CD1c-positive myeloid dendritic cell (primary cell): ENCODE results near the gene OR51E1.

ENCODE experiments used
- DNase-seq: peaks from one replicate; pipeline ENCODE4 v3.0.0-alpha.2; 2016; ENCODE audit errors: extremely low spot score

The OR51E1 gene

DNA sequence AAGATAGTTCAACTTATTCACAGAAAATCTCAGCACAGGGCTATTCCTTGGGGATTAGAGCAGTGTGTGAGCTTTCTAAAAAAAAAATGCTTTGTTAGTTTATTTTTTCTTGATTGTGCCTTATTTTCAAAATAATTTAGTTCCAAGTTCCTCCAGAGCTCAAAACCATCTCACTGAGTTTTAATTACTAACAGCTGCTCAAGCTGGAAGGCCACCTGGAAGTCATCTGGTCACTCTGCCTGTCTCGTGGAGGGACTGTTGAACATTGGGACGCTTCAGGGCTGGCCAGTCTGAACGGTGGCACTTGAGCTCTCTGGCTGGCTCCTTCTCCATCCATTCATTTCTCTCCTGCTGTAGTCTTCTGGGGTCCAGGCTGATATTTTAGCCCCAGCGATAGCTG is 4.0 kb downstream of the OR51E1 start:
- no peak for DNase-seq

DNA sequence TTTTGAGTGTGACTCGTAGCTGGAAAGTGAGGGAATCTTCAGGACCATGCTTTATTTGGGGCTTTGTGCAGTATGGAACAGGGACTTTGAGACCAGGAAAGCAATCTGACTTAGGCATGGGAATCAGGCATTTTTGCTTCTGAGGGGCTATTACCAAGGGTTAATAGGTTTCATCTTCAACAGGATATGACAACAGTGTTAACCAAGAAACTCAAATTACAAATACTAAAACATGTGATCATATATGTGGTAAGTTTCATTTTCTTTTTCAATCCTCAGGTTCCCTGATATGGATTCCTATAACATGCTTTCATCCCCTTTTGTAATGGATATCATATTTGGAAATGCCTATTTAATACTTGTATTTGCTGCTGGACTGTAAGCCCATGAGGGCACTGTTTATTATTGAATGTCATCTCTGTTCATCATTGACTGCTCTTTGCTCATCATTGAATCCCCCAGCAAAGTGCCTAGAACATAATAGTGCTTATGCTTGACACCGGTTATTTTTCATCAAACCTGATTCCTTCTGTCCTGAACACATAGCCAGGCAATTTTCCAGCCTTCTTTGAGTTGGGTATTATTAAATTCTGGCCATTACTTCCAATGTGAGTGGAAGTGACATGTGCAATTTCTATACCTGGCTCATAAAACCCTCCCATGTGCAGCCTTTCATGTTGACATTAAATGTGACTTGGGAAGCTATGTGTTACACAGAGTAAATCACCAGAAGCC is 11.0 kb downstream of the OR51E1 start:
- DNase-seq = no peak

DNA sequence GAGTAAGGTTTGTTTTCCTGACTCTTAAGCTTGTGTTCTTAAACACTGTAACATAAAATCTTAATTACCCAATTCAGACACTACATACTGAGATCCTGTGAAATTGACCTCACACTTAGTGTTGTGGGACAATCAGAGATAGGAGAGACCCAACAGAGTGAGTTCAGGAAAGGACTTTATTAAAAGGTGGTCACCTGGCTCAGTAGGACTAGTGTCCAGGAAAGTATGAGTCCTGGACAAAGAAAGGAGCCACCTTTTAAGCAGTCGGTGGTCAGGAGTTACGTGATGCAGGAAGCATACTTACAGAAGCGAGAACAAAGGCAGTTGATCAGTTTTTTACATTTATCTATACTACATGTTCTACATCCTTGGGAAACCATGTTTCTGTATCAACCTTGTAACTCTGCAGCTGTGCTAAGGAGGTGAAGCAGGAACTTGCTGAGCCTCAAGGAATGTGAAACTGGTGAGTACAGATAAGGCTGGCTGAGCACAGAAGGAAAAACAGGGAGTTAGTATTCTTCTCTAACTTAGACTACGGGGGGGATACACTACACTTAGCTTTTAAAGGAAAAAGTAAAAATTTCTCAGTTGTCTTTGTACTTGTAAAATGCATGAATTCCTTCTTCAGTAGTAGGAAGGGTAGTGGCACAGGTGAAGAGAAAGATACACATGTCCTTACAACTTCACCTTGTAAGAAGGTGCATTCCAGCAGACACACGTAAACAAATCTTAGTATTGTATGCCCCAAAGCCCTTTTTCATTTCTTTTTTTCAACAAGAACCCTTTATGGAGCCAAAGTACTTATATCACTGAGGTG is 15.1 kb downstream of the OR51E1 start:
- no peak for DNase-seq

DNA sequence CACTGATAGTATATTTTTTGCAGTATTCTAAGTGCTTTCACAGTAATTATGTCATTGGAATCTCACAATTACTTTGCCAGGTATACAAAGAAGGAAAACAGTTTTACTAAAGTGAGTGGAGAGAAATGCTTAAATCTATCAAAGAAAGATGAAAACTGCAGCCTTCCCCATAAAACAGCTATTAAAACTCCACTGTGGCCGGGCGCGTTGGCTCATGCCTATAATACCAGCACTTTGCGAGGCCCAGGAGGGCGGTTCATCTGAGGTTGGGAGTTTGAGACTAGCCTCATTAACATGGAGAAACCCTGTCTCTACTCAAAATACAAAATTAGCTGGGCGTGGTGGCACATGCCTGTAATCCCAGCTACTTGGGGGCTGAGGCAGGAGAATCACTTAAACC is 19.1 kb downstream of the OR51E1 start:
- no peak for DNase-seq

DNA sequence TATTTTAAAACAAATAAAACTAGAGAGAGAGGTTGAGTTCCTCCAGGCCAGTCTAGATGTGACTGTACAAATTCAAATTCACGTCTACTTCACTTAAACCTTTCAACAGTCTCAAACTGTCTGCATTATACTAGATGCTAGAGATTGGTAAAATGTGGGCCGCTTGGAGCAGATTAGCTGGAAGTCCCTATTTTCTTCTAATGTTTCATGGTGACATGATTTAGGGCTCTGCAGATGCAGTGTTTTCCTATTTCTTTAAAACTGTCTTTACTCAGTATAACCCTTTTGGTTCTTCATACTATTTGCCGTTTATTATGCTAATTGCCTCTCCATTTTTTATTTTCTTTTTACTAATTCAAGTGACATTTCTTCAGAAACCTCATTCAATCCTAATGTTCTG is 20.4 kb downstream of the OR51E1 start:
- DNase-seq = no peak

DNA sequence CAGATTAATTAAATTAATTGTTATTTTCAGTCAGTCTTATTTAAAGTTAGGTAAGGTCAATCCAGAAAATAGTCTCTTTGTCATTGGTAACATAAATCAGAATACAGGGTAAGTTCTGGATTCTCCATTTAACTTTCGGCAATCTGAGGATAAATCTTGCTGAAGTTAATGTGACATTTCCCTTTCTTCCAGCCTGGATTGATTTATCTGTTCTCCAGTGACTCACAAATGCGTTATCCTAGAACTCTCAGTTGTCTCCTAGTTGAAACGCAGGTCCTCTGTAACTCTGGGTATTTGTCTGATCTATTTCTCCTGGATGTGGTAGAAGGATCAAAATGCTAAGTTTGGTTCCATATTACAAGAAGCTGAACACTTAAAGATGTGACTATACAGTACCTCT is 21.0 kb downstream of the OR51E1 start:
- no peak for DNase-seq

DNA sequence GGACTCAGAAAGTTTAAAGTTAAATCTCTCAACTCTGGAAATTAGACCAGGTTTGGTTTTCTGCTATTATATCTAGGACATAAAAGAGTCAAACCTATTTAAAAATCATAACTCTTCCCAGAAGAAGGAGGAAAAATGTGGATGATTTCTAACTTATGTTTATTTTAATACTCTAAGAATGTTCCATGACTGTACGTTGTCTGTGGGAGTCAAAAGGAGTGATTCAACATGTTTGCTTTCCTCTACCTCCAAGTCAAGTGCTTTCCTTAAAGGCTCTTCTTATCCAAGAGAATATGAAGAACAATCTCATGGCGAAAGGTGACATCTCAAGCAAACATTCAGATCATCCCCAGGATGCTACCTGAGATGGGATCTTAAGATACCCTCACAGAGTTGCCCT is 21.6 kb downstream of the OR51E1 start:
- no peak for DNase-seq

DNA sequence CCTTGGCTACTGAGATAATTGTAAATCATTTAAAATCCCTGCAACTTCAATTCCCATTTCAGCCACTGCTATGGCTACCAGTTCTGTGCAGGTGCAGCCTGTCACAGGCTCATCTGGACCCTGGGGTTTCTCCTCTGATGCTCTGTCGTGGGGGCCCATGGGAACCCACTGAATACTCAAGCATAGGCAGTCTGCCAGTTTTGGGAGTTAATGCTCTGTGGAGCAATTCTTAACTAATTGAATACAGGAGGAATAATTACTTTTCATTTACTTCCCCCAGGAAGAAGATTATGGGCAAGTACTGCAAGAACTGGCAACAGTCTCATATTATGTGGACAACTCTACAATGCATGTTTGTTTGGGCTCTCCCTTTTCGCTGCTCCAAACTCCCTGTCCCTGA is 28.0 kb downstream of the OR51E1 start:
- no peak for DNase-seq

DNA sequence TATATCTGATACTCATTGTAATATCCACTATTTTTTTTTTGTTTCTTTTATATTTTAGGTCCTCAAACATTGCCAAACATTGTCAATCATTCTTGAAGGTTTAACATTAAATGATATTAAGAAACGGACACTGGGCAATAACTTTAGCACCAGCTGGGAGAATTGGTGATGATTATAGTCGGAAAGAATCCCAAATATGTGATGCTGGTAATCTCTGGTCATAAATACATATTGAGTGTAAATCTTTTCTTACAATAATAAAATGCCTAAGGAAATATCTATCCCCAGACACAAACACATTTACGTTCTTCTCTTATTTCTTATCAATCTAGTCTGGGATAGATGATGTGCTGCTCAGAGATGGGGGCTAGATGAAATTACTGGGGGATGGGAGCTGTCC is 28.7 kb downstream of the OR51E1 start:
- DNase-seq = no peak

DNA sequence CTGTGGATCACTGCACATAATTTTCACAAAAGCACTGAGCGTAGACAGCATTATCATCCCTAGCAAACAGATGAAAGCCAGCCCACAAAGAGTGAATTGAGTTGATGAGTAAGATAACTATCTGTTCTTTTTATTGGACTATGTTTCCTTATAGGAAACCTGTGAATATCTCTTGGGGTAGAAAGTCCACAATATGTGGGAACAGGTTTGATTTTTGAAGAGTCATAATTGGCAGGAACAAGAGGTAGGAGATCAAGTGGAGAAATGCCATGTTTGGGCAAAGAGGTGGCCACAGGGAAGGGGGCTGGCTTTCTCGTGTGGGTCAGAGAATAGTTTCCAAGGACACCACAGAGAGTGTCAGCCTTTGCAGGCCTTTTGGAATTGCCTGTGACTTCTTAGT is 30.0 kb downstream of the OR51E1 start:
- no peak for DNase-seq

DNA sequence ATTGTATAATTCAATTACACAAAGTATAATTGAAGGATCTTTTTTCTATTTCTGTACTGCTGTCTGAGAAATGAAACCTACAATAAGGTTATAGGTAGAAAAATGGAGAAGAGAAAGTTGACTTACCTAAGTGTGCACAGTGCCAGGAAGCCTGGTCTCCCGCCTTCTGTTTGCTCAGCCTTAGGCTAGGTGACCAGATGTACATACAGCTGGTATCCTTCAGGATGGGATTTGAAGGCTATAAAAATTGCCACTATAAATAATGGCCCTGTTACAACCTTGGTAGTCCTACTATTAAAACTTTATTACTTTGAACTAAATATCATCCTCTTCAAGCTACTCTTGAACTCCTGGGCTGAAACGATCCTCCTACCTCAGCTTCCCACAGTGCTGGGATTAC is 34.2 kb downstream of the OR51E1 start:
- no peak for DNase-seq

DNA sequence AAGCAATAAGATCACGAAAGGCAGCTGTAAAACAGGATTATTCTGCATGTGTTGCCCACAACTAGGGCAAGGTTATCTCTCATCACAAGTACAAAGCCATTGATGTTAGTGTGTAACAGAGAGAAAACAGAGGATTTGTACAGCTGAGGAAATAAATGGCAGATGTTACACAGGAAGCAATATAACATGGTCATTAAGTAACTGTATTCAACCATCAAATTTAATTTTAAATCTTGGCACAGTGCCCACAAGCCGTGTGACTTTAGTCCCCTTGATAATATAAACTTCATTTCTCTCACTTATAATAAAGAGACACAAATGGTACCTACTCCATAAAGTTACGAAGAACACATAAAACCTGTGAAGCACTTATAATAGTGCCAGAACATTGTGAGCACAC is 36.6 kb downstream of the OR51E1 start:
- no peak for DNase-seq

DNA sequence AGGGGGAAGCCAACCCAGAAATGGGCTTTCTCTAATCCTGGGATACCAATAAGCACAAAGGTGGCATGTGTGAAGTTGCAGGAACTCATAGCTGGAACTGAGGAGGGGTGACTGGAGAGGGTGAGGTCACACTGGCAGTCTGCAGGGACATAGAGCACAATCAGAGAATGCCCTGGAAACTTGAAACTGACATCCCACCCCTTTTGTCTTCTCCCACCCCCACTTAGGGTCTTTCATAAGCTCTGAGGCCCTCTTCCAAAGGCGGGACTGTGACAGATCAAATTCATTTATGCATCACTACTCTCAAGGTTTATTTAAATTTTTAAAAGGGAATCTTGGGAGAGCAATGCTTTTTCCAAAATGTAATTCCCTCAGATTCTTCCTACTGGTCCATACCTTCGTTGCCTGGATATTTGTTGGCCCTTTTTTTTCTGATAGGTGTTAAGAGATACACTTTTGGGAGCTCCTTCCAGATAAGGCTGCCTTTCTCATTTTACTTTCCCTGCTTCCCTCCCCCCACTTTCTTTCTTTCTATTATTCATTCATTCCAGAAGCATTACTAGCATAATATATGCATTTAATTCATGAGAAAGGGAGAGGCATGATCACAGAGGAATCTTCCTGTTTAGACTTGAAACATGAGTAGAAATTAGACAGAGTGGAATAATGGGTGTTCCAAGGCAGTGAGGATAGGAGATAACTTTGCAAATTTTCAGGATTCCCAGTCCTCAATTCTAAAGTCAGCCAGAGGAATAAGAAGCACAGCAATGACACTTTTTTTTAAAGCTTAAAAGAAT is 39.0 kb downstream of the OR51E1 start:
- no peak for DNase-seq

DNA sequence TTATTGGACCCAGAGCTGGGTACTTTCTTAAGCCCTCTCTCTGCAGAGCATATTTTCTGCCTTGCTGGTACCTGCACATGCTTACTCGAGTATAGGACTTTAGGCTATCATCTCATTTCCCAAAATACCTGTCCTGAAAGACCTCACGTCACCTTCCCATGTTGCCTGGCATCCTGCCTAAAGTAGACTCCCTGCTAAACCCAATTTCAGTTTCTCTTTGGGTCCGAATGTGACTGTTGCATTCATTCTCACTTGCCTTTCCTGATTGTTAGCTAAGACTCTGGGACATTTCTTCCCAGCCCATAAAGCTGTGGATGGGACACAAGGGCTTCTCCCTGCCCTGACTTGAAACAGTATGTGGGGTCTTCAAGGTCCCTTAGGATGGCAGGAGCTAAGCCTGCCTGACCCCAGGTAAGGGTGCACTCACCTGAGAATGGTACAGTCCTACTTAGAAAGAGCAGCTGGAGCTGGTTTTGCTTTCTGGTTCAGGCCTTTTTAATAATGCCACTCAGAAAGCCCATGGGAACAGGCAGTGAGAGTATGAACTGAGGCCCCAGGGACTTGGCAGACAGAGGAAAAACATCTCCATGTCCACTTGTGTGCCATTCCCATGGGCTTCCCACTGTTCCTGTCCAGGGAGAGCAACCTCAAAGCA is 41.0 kb downstream of the OR51E1 start:
- no peak for DNase-seq

DNA sequence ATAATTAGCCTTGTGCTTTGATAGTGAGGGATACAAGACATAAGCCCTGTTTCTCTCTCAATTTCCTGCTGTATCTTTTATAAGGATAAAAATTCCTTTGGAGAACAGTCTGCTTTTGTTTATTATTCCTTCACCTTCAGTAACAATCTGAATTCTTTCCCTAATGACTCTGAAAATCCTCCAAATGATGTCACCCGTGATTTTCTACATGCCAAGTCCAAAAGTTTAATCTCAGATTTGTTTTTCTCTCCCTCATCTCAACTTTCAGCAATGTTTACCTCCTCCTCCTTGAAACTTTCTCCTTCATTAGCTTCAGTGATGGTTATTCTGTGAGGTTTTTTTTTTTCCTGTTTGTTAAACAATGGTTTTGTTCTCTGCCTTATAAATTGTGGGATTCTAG is 51.7 kb downstream of the OR51E1 start:
- DNase-seq = no peak

DNA sequence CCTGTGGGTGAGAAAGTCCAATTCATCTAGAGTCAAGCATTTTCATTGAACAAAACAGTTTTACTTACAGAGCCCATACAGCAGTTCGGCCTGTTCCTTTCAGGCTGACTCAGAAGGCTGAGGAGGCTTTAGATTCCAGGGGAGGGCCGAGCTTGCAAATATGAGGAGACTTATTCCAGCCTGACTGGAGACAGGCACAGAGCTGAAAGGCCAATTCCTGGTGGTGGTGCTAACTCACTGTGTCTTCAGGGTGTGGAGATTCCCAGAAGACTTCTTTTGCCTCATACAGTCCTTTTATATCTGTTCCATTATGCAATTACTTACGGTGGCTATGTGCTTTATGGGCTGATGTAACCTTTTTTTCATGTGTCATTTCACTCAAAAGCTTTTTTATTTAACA is 53.8 kb downstream of the OR51E1 start, which contains the start of gene OR51E2:
TSS of gene OR51E2 (minus strand) at position 269 of the 400 bp plus-strand sequence. CDS start 15,142 bp downstream, outside the sequence.
- no peak for DNase-seq

DNA sequence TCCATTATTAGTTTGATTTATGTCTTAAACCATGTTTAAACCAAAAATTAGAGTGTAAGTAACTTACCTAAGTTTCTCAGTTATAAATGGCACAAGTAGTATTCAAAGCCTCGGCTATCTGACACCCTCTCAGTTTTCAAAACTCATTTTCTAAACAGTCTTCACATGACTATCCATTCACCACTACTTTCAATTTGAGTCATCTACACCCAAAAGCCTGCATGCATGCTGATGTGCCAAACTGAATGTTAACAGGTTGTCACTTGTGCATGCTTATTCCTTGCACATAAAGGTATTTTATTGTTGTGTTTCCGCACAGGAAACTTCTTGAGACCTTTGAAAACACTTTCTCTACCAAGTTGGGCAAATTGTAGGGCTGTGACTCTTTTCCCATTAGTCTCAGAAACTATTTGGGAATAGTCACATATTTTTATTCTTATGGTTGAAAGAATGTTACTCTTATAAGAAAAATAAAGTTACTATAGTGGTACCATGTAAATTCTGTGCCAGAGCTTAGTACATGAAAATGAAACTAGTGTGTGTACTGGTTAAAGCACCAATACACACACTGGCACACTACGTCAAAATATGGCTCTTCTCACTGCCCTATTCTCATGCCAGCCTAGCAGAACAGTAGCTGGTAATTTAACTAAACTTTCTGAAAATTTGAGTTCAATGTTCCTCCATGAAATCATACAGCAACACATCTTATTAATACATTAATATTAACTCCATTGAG is 56.1 kb downstream of the OR51E1 start:
- DNase-seq = no peak

DNA sequence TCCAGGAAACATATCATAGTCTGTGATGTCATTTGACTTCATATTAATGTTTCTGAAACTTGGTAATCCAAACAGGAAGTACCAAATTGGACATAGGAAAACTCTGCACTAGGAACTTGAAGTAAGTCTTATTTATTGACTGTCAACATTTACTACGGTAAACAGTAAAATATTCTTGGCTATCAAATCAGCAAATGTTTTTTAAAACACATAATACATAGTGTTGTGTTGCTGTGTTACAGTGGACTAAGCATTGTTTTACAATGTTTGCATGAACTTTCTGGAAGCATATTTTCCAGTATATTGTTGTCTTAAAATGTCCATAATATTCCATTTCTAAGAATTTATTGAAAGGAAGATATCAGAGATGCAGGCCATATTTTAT is 56.6 kb downstream of the OR51E1 start:
- no peak for DNase-seq

DNA sequence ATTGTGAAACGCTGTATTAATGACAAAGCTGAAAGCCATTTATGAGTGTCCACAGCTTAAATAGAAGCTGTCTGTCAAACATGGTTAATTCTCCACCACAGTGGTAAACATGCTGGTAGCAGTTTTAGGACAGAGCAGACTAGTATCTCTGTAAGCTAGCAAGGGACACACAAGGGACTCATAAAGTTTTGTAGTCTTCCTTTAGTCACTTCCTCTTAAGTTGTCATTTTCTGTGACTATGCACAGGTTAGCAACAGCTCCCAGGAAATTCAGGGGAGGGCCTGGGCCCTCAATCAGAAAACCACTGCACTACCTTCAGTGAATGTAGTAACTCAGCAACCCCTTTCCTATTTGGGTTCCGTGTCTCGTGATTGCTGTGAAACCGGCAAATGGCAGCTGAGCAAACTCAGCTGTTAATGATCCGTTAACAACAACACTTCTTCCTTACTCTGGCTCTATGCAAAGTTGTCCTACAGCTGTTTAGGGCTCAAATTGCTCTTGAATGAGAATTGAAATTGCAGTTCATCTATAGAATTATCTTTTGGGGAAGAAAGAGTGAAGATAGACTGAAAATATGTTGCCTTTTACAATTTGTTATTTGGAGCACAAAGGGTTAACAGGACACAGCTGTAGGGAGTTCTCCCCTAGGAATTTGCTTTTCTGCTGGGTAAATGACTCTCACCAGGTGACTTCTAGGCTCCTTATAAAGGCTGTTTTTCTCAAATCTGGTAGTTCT is 60.4 kb downstream of the OR51E1 start, which contains the start of gene MMP26:
TSS of gene MMP26 (plus strand) at position 731 of the 736 bp plus-strand sequence.
- no peak for DNase-seq

DNA sequence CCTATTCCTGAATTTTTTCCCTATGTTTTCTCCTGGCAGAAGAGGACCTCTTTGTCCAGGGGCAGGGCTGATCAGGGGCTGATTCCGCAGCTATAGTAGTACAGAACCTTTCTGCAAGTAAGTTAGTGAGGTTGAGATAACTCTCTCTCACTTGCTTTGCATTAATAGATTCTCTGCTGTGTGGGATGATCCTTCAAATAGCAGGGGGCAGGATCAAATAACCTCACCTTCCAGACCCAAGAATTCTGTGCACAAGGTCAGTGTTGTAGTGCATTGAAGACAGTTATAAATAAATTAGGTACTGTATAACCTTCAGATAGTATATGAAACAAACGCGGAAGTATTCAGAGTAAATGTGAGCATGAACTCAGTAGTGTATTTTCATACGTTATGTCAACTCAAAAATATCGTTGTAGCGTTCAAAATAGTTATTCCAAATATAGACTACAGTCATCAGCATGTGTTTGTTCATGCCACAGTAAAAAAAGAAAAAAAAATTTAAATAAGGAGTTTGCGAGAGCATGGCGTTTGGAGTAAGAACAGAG is 61.1 kb downstream of the OR51E1 start:
- DNase-seq = no peak
